Testis (tissue), 2 donors: ENCODE measurements around the gene PRKCA.

ENCODE experiments used
- POLR2A ChIP-seq: fragments of 450-650 bp; IDR thresholded peaks from one replicate; pipeline ENCODE4 v1.6.1; 2017; ENCODE audit warnings: antibody characterized with exemption, mild to moderate bottlenecking, moderate library complexity
- TF ChIP-seq, protein P1 (sequence below), 3 experiments: fragments of 450-650 bp in 2 of 3; fragments of 200-600 bp in 1 of 3; sonication (generic) in 1 of 3; IDR thresholded peaks; one replicate each; pipeline ENCODE4 v1.5.1; 2016 to 2019; ENCODE audit warnings: antibody characterized with exemption in 3 of 3, mild to moderate bottlenecking in 2 of 3, moderate library complexity in 1 of 3

DNA sequence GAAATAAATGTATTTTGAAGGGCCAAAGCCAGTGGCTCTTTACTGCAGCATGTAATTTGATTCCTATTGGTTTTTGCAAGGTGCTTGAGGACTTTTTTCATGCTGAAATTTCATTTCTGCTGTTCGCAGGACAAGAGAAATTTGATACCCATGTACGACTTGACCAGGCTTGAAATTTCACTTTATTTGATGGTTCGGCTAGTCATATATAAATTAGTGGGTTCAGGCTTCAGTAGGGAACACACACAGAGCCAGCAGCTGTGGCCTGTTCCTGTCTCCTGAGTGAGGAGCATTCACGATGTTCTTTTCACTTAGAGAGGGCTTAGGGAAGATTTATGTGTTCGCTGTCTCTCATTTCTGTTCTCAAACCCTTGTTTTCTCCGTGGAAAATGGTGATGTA lies 274.1 kb downstream of the PRKCA start:
- TF ChIP-seq, protein P1, sequence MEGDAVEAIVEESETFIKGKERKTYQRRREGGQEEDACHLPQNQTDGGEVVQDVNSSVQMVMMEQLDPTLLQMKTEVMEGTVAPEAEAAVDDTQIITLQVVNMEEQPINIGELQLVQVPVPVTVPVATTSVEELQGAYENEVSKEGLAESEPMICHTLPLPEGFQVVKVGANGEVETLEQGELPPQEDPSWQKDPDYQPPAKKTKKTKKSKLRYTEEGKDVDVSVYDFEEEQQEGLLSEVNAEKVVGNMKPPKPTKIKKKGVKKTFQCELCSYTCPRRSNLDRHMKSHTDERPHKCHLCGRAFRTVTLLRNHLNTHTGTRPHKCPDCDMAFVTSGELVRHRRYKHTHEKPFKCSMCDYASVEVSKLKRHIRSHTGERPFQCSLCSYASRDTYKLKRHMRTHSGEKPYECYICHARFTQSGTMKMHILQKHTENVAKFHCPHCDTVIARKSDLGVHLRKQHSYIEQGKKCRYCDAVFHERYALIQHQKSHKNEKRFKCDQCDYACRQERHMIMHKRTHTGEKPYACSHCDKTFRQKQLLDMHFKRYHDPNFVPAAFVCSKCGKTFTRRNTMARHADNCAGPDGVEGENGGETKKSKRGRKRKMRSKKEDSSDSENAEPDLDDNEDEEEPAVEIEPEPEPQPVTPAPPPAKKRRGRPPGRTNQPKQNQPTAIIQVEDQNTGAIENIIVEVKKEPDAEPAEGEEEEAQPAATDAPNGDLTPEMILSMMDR (IDR thresholded peaks at IDR 0.05) = no peak
- no peak for TF ChIP-seq POLR2A
